ENCODE results near the gene ATP6V1A. TPM values are rescaled to one million over a fixed set of nuclear protein-coding genes. Genes with fewer than 3 reads are reported as not detected.

Gene ATP6V1A
- total and polyA plus RNA-seq, 2 experiments from 2014 or later, result 62.3 to 87.2 TPM

DNA sequence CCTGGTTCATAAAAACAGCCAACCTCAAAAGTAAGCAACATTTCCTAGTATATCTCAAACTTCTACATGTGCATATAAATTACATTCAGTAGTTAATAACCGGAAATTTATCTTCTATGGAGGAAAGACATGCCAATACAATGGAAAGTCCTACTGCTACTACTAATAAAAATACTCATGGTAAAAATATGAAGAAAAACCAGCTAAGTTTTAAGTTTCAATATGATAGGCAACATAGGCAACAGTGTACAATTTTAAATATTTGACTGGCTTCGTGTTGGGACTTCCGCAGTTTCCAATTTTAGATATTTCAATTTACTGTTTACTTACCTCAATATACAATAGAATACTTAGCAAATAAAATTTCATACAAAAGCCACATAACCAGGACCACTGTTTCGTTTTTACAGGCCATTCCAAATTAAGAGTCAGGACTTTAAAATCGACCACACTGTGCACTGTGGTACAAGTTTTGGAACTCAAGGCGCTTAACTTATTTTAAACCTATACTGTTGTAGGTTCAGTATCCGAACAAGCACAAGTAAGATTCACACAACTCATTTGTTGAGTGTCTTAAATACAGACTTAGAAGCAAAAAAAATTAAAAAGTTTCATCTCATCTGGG is 3.7 kb upstream of the ATP6V1A start:
- DNase-seq (ENCODE audit: low spot score), result no peak
- no peak overlapping the region for H3K4me3 ChIP-seq
- H3K9me2 ChIP-seq (replicated peaks; ENCODE audit: insufficient read depth), result no peaks in the 10 kb centered on the region
- 90% methylated on average over 7 of the region's 7 CpGs for WGBS (ENCODE audit: low lambda C conversion rate, missing lambda C conversion rate)
- H3K79me2 ChIP-seq, result peaks cover 75% of the 10 kb centered on the region
- peak overlapping the region; percentile 71 for H3K4me2 ChIP-seq
- no peaks in the 10 kb centered on the region for H3K36me3 ChIP-seq (replicated peaks; ENCODE audit: insufficient read depth, low read depth)
- no peaks in the 10 kb centered on the region for H3K9me3 ChIP-seq (ENCODE audit: low read depth)
- H4K20me1 ChIP-seq (ENCODE audit: insufficient read depth, poor library complexity, severe bottlenecking), result peaks cover 47% of the 10 kb centered on the region
- H2AFZ ChIP-seq, result no peak overlapping the region
- H3K4me1 ChIP-seq (ENCODE audit: insufficient read depth), result peaks cover 21% of the 10 kb centered on the region
- H3K27ac ChIP-seq, result no peak overlapping the region
- no peaks in the 10 kb centered on the region for H3K27me3 ChIP-seq
- TF ChIP-seq EZH2 (IDR thresholded peaks at IDR 0.05; ENCODE audit: borderline replicate concordance), result no peak
- TF ChIP-seq, protein P1, sequence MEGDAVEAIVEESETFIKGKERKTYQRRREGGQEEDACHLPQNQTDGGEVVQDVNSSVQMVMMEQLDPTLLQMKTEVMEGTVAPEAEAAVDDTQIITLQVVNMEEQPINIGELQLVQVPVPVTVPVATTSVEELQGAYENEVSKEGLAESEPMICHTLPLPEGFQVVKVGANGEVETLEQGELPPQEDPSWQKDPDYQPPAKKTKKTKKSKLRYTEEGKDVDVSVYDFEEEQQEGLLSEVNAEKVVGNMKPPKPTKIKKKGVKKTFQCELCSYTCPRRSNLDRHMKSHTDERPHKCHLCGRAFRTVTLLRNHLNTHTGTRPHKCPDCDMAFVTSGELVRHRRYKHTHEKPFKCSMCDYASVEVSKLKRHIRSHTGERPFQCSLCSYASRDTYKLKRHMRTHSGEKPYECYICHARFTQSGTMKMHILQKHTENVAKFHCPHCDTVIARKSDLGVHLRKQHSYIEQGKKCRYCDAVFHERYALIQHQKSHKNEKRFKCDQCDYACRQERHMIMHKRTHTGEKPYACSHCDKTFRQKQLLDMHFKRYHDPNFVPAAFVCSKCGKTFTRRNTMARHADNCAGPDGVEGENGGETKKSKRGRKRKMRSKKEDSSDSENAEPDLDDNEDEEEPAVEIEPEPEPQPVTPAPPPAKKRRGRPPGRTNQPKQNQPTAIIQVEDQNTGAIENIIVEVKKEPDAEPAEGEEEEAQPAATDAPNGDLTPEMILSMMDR (IDR thresholded peaks at IDR 0.05; ENCODE audit: poor library complexity), result no peak
- no peak for TF ChIP-seq EZH2phosphoT487 (IDR thresholded peaks at IDR 0.05; ENCODE audit: low read depth, severe bottlenecking, unreplicated experiment)

DNA sequence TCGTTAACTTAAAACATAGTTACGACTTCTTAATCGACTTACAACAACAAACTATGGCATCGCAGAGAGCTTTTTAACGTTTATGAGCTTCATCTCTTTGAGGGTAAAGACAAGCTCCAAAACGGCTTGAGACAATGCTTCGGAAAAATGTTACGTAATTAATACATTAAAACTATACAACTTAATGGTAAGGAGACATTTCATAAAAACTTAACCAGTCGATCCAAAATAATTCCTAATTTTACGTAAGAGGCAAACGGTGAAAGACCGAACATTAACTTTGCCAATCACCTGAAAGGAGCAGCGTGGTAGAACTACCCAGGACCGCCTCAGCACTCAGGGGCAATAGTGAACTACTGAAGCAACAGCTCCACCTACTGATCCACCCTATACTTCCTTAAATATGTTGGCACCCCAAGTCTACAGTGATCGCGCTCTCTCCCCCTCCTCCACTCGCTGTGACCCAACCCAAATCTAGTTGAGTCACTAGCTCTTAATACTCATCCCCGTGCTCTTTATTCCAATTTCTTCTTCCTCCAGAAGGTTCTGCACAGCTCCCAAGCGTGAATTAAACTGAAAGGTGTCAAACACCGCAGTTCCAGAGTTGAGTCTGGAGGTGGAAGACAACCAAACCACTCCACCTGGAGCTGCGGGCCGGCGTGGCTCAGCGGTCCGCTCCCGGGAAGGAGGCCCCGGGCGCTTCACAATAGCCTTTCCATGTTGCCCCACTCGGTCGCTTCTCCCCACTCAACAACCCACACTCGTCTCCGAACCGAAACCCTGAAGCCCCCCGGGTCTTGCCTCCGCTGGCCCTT is 1.7 kb upstream of the ATP6V1A start:
- Histone ChIP-seq H2AFZ (peak overlapping the region; percentile 93), H3K27ac (peak overlapping the region; percentile 96), H4K20me1 (ENCODE audit: insufficient read depth, poor library complexity, severe bottlenecking) (peaks cover 37% of the 10 kb centered on the region), H3K27me3 (no peaks in the 10 kb centered on the region), H3K36me3 (replicated peaks; ENCODE audit: insufficient read depth, low read depth) (no peaks in the 10 kb centered on the region), H3K79me2 (peaks cover 75% of the 10 kb centered on the region), H3K9me3 (ENCODE audit: low read depth) (no peaks in the 10 kb centered on the region), H3K4me2 (peak overlapping the region; percentile 71), H3K9me2 (replicated peaks; ENCODE audit: insufficient read depth) (no peaks in the 10 kb centered on the region), H3K4me1 (ENCODE audit: insufficient read depth) (peaks cover 29% of the 10 kb centered on the region), H3K4me3 (peak overlapping the region; percentile 25)
- 2% methylated on average over 27 of the region's 35 CpGs for WGBS (ENCODE audit: low lambda C conversion rate, missing lambda C conversion rate)
- TF ChIP-seq, protein P1 (IDR thresholded peaks at IDR 0.05; ENCODE audit: poor library complexity), result peak; percentile 63
- TF ChIP-seq EZH2phosphoT487 (IDR thresholded peaks at IDR 0.05; ENCODE audit: low read depth, severe bottlenecking, unreplicated experiment) (no peak), EZH2 (IDR thresholded peaks at IDR 0.05; ENCODE audit: borderline replicate concordance) (no peak)
- peak; percentile 92 for DNase-seq (ENCODE audit: low spot score)

DNA sequence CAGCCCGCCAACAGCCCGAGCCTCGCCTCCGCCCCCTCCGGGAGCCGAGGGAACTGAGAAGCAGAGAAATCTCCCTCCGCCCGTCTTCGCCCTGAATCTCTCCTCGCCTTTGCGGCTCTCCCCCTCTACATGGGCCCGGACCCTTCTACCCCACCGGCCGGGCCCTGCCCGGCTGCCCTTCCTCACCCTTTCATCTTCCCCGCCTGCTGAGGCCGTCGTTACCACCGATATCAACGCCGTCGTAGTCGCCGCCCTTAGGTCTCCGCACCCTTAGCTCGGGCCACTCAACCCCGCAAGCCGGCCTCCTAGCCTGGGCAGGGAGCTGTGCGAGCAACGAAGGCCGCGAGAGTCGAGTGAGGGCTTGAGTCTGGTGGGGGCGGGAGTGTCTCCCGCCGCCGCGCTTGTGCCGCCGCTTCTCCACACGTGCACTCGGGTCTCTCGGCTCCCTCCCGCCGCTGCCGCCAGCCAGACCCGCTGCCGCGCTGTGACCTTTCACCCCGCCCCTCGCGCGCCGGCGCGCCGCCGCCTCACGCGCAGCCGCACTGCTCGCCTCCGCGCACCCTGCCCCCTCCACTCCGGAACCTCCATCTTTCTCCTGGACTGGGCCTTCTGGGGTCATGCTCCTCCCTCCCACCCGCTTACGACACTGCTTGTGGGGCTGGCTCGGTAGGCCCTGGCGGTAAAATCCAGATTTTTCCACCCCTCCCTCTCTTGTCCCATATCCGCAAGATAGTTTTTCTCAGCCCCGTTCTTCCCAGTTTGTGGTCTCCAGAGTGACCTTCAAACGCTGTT is 883 bp upstream of the ATP6V1A start, which contains the start of gene NAA50:
NAA50 (minus strand) TSS at position 494 of the 792 bp plus-strand sequence; CDS start at position 194, 300 bp downstream.
- no peaks in the 10 kb centered on the region for H3K27me3 ChIP-seq
- H3K79me2 ChIP-seq, result peaks cover 75% of the 10 kb centered on the region
- DNase-seq (ENCODE audit: low spot score), result peak; percentile 95
- H4K20me1 ChIP-seq (ENCODE audit: insufficient read depth, poor library complexity, severe bottlenecking), result peaks cover 29% of the 10 kb centered on the region
- no peaks in the 10 kb centered on the region for H3K9me3 ChIP-seq (ENCODE audit: low read depth)
- TF ChIP-seq, protein P1 (IDR thresholded peaks at IDR 0.05; ENCODE audit: poor library complexity), result no peak
- TF ChIP-seq EZH2phosphoT487 (IDR thresholded peaks at IDR 0.05; ENCODE audit: low read depth, severe bottlenecking, unreplicated experiment) (no peak), EZH2 (IDR thresholded peaks at IDR 0.05; ENCODE audit: borderline replicate concordance) (no peak)
- peak within 1 kb of the TSS; percentile 25 for H3K4me3 ChIP-seq
- H3K9me2 ChIP-seq (replicated peaks; ENCODE audit: insufficient read depth), result no peaks in the 10 kb centered on the region
- H3K4me1 ChIP-seq (ENCODE audit: insufficient read depth), result peaks cover 29% of the 10 kb centered on the region
- peak within 1 kb of the TSS; percentile 93 for H2AFZ ChIP-seq
- WGBS (ENCODE audit: low lambda C conversion rate, missing lambda C conversion rate), result under 1% methylated on average over 34 of the region's 72 CpGs
- H3K36me3 ChIP-seq (replicated peaks; ENCODE audit: insufficient read depth, low read depth), result no peaks in the 10 kb centered on the region
- peak within 1 kb of the TSS; percentile 71 for H3K4me2 ChIP-seq
- peak within 1 kb of the TSS; percentile 96 for H3K27ac ChIP-seq
